Stimulated activated CD8-positive, alpha-beta memory T cell treated with anti-CD3 and anti-CD28 coated beads, Interleukin-2, amount 100 ng/mL, for 48 hours (primary cell): Measurements from ENCODE around the gene PLPPR4.

Experiments used
- DNase-seq, 2 donors: peaks; one replicate each; pipeline ENCODE4 v3.0.0-alpha.2; 2020; ENCODE audit warnings: low read depth in 2 of 2

PLPPR4 gene

GRCh38 chr1:99348397-99349132 is 84.3 kb downstream of the PLPPR4 start:
- DNase-seq: no peak

DNA sequence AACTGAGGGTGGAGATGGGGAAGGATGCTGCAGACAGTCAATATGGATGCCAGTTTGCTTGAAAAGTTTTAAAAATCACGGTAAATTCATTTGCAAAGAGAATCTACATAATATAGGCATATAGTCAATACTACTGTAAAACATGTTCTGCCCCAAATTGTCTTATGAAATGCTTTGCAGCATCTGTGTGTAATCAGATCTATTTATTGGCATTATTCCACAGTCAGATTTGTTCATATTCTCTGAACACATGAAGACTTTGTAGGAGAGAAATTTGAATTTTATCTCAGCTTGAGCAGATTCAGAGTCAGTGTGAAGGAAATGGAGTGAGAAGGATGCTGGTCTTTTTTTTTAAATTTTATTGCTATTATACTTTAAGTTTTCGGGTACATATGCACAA is 88.5 kb downstream of the PLPPR4 start:
- no peak for DNase-seq

DNA sequence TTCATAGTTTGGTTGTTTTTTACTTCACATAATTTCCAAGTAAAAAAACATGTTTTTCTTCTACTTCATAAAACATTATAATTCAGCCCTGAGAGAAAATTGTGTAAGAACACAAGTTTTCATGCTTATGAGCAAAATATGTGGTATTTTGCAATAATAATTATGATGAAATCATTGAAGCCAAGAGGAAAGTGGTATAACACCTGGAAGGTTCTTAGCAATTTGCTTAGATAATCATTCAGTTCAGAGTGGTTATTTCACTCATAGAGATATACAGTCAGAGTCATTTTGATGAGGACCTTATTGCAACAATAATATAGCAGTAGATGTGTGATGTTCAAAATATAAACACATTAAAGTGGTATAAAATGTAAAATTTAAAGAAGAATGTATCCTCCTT is 94.5 kb downstream of the PLPPR4 start:
- DNase-seq: no peak
